Hypothalamus (tissue), 51 donors: ENCODE measurements around the gene FUOM.

Experiments used
- DNase-seq, 51 donors: peaks; one replicate each; lab custom pipeline; 2025; lab: John Stamatoyannopoulos, UW

FUOM gene

DNA sequence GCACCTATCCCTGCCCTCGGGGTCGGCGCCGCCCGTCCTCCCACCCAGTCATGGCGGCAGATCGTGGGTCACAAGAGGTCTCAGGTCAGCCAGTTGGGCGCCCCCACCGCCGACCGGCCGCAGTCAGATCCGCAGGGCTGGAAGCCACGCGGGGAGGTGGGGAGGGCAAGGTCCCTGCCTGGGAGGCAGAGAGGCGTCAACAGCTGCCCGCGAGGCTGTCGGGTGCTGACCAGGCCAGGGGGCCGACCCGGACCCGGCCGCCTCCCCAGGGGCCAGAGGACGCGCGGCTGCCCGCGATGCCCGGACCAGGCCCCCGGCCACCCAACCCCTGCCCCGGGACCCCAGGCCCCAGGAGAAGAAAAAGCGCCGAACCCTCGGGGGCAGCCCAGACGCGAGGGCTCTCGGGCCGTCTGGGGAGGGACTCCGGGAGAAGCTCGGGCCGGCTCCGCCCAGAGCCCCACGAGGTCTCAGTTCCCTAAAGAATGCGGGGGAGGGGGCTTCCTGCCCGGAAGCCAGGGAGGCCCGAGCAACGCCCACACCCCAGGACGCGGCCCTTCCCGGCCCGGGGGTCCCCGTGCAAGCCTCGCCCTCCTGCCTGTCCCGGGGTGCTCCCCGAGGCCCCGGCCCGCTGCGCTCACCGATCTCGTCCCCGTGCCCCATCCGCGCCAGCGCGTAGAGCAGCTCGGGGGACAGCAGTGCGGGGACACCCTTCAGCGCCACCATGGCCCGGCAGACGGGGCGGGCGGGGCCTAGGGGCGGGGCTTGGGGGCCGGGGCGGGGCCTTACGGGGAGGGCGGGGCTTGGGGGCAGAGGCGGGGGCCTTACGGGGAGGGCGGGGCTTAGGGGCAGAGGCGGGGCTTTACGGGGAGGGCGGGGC lies at the start of gene FUOM:
Gene FUOM (minus strand): TSS at position 735 of the 877 bp plus-strand sequence. CDS start 12 bp downstream, at position 723.
- DNase-seq, result peak in 10 of 51 donors; percentile 8 to 47 (median 28)

DNA sequence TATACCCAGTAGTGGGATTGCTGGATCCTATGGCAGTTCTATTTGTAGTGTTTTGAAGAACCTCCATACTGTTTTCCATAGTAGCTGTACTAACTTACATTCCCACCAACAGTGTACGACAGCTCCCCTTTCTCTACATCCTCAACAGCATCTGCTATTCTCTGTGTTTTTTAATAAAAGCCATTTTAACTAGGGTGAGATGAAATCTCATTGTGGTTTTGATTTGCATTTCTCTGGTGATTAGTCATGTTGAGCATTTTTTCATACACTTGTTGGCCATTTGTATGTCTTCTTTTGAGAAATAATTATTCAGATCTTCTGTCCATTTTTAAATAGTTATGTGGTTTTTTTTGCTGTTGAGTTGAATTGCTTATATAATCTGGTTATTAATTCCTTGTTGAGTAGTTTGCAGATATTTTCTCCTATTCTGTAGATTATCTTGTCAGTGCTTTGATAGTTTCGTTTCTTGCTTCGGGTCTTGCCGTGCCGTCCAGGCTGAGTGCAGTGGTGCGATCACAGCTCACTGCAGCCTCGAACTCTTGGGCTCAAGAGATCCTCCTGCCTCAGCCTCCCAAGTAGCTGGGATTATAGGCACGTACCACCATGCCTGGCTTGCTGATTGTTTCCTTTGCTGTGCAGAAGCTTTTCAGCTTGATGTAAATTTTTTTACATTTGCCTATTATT lies 48.2 kb upstream of the FUOM start:
- DNase-seq, result no peak

DNA sequence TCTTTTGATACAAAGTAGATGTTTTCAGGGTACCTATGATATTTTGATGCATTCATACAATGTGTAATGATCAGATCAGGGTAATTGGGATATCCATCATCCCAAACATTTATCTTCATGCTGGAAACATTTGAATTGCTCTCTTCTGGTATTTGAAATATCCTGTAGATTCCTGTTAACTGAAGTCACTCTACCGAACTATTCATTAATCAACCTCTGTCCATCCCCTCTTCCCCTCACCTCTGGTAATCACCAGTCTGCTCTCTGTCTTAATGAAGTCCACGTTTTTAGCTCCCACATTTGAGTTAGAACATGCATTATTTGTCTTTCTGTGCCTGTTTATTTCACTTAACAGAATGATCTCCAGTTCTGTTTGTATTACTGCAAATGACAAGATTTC lies 47.5 kb upstream of the FUOM start:
- no peak for DNase-seq

DNA sequence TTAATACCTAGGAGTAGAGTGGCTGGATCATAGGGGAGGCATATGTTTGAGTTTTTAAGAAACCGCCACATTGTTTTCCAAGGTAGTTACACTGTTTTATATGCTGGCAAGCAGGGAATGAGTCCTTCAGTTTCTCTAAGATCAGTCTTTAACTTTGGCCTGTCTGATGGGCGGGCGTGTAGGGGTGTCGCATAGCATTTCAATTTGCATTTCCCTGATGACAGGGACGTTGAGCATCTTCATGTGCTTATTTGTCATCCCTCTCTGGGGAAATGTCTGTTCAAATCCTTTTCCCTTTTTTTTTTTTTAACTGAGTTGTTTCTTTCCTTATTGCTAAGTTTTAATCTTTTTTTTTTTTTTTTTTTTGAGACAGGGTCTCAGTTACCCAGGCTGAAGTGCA lies 46.0 kb upstream of the FUOM start:
- DNase-seq, result no peak

GRCh38 chr10:133403359-133403758 lies 45.5 kb upstream of the FUOM start:
- DNase-seq, result no peak

DNA sequence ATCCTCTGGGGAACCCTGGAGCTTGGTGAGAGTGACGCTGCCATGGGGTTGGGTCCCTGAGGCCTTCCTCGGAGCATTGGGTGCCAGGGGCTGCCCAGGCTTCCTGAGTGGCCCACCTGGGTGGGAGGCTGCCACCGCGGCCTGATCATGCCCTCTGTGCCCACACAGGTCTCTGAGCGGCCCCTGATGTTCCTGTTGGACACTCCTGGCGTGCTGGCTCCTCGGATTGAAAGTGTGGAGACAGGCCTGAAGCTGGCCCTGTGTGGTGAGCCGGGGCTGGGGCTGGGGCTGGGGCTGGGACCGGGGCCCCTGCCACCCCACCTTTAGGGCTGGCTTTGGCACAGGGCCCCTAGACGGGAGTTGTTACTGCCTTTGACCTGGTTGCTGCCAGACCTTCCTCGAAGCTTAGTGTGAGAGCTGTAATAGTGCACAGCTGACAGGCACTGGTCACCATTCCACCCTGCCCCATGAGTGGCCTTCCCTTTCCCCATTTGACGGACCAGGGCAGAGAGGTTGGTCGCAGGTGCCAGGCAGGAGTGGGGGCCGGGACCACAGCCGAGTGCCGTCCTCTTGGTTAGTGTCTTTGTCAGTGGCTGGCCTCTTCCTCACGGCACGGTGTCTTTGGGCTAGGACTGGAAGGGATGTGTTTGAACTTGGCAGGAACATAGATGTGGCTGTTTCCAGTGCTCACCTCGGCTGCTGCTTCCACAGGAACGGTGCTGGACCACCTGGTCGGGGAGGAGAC lies 44.3 kb upstream of the FUOM start:
- no peak for DNase-seq

DNA sequence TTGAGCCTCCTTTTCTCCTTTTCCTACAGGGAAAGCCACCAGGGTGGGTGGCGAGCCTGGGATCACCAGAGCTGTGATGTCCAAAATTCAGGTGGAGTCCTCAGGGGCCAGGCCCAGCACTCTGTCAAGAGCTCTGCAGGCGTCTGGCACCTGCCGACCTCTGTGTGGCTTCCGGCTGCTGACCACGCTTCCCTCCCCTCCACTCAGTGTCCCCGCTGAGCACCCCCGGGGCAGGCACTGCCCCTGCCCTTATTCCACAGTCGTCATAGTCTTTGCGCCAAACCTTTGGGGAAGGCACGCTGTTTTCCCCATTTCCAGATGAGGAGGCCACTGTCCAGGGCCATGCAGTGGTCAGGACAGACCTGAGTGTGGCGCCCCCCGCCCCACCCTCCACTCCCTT lies 43.7 kb upstream of the FUOM start:
- DNase-seq, result no peak

DNA sequence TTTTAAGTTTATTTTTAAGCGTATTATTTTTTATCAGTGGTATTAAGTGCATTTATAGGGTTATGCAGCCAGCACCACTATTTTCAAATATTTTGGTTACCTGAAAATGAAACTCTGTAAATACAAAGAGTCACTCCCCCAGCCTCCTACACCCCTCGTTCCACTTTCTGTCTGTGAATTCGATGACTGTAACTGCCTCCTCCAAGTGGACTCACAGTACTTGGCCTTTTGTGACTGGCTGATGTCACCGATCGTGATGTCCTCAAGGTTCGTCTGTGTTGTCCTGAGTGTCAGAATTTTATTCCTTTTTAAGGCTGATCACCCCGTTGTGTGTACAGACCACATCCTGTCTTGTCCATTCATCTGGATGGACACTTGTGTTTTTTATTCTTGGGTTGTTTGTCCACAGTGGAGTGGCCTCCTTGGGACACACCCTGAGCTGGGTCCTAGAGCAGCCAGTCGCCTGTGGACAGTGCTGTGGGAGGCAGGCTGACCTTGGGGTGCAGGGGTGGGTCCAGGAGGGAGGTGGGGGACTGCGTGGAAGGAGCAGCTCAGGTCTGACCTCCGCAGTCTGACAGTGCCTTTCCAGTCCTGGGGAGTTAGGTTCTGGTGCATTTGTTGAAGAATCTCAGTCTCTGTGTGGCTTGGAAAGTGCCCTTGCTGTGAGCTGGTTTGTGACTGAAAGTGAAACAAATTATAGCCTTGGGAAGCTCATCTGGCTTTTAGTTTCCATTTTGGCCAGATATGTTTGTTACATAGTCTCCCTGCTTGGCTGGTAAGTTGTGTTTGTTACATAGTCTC lies 43.0 kb upstream of the FUOM start:
- no peak for DNase-seq

- DNase-seq, result no peak
These were observed 41.3 kb upstream of the FUOM start for GRCh38 chr10:133399123-133399601.

DNA sequence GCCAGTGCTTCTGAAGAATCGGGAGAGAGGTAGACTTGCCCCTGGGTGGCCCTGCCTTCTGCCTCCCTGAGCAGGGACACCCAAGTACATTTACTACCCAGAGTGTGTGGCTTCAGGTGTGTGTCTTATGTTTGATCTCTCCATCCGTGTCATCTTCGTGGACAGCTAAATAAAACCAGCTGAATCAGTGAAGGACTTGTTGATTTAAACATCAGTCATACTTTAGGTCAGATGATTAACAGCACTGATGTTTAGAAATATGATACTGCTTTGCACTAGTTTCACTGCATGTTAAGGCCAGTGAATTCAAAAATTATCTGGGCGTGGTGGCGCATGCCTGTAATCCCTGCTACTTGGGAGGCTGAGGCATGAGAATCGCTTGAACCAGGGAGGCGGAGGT lies 40.1 kb upstream of the FUOM start:
- DNase-seq, result no peak

DNA sequence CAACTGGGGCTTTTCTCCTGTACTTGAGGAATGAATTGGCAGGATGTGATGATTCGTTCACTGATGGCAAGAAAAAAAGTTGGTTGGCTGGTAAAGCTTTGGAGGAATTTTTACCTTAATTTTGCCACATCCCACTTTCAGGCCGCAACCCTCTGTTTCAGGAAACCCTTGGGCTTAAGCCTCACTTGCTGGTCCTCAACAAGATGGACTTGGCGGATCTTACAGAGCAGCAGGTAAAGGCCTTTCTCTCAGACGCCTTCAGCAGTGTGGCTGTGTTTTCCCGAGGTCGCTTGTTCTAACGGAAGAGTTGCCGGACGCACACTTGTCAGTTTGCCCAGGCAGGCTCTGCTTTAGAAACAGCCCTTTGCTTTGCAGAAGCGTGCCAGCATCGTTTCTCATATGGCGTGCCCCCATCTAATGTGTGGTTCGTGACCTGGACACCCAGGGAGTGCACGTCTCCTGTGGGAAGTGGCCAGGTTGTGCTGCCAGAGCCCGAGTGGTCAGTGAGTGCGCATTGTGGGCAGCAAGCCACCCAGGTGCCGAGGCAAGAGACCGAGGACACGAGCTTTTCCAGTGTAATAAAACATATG lies 38.3 kb upstream of the FUOM start:
- no peak for DNase-seq

DNA sequence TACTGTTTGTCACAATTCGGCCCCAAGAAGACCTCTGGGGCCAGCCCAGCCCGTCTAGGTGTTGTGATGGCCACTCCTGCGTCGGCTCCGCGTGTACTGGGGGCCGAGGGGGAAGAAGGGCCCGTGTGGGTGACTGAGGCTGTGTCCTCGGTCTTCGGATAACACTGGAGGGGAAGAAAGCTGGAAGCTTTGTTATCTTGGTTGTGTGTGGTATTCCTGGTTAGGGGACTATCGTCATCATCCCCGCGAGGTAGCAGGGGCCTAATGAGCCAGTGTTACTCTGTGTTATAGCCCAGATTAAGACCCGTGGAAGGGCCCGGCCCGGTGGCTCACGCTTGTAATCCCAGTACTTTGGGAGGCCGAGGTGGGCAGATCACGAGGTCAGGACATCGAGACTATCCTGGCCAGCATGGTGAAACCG lies 37.0 kb upstream of the FUOM start:
- DNase-seq, result no peak

DNA sequence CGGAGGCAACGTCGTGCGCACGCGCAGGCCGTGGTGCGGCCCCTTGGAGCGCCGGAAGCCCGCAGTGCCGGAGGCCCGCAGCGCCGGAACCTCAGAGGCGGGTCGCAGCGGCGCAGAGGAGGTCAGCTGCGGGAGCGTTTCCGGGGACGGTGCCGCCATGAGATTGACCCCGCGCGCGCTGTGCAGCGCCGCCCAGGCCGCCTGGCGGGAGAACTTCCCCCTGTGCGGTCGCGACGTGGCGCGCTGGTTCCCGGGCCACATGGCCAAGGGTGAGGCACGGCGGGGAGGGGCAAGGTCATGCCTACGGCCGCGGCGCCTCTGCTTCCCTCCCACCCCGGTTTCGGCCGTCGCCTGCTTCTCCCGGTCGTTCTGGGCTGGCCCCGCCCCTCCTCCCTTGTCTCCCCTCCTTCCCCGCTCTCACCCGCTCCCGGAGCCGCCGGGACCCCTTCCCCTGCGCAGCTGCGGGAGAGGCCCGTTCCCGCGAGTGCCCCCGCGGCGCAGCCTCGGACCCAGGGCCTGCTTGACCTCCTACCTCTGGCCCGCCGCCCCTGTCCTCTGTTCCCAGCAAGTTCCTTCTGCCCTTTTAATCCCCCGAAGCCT lies 36.3 kb upstream of the FUOM start, which contains the start of gene MTG1:
Gene MTG1 (plus strand): TSS at position 94 of the 600 bp plus-strand sequence. CDS start 64 bp downstream, at position 158.
- peak; percentile 37 to 97 (median 90) for DNase-seq

DNA sequence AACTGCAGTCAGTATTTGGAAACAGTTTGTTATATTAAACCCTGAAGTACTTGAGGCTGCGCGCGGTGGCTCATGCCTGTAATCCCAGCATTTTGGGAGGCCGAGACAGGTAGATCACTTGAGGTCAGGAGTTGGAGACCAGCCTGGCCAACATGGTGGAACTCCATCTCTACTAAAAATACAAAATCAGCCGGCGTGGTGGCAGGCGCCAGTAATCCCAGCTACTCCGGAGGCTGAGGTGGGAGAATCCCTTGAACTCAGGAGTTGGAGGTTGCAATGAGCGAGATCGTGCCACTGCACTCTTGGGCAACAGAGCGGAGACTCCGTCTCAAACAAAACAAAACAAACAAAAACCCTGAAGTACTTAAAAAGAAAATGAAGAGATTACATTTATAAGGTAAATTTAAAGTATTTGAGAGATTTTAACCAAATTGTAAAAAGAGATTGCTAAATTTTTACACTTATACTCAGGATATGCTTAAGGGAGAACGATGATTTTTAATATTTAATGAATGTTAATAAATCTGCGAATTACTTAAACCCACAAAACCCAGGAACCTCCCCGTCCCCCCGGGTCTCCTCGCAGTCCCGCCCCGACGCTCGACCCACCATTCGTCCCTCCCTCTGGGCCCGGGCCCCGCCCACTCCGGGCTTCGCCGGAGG lies 35.7 kb upstream of the FUOM start:
- no peak for DNase-seq

GRCh38 chr10:133391761-133392518 lies 34.1 kb upstream of the FUOM start:
- DNase-seq, result no peak

GRCh38 chr10:133391249-133391635 lies 33.4 kb upstream of the FUOM start:
- DNase-seq, result no peak

DNA sequence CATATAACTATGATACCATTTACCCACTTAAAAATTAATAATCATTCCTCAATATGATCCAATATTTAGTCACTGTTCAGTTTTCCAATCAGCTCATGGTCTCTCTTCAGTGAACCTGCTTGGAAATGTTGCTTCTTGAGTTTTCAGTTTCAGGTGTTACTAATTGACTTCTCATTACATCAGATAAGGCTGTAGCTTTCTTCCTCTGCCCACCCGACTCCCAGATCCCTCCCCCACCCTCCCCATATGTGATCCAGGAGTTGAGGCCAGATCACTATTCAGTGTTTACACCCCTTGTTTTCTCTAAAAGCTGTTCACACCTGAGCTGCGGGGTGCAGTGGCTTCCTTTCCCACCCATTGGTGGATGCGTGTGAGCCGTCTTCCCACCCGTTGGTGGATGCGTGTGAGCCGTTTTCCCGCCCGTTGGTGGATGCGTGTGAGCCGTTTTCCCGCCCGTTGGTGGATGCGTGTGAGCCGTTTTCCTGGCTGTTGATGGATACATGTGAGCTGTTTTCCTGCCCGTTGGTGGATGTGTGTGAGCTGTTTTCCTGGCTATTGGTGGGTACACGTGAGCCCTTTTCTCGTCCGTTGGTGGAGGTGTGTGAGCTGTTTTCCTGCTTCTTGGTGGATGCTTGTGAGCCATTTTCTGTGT lies 32.9 kb upstream of the FUOM start:
- DNase-seq, result no peak
